ENCODE data around the gene FBXO36. TPM values are rescaled to one million over a fixed set of nuclear protein-coding genes. Genes with fewer than 3 reads are reported as not detected.

The FBXO36 gene
- total and polyA plus RNA-seq, 10 of the 15 experiments (the other 5 are each of a cell fraction or from before 2014, with no cell fraction given): 0.79 to 2.7 (median 1.3) TPM

DNA sequence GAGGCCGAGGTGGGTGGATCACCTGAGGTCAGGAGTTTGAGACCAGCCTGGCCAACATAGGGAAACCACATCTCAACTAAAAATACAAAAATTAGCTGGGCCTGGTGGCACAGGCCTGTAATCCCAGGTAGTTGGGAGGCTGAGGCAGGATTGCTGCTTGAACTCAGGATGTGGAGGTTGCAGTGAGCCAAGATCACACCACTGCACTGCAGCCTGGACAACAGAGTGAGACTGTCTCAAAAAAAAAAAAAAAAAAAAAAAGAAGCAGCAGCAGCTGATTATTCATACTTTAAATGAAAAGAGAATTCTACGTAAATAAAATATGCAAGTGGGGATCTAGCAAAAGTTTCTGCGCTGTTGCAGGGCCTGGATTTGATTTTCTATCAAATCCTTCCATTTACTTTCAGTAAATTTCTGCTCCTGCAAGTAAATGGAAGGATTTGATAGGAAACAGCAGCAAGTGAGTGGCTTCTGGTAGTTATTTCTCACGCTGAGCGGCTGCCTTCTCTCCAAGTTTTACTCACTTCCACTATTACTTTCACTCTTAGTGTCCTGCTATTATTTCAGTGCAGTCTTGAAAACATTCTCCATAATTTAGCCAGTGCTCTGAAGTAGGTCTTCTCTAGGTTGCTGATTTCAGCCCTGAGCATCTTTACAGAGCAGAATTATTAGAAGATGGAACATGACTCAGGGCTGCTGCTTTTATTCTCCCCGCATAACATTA is 78.0 kb downstream of the FBXO36 start (continued):
- TF ChIP-seq RUNX3 (IDR thresholded peaks at IDR 0.05; ENCODE audit: low read length): peak; percentile 53
- TF ChIP-seq NRF1 (conservative IDR thresholded peaks at IDR 0.05; ENCODE audit: low read depth, low read length): no peak
- TF ChIP-seq SREBF1 (IDR thresholded peaks at IDR 0.05; ENCODE audit: low read length): no peak
- TF ChIP-seq ZNF217 (IDR thresholded peaks at IDR 0.05): no peak
- no peak for TF ChIP-seq POU2F2 (IDR thresholded peaks at IDR 0.05; ENCODE audit: borderline replicate concordance, low read depth, low read length)
- no peak for TF ChIP-seq ZBED1 (IDR thresholded peaks at IDR 0.05; ENCODE audit: borderline replicate concordance)
- TF ChIP-seq SREBF2 (IDR thresholded peaks at IDR 0.05; ENCODE audit: low read length): no peak
- TF ChIP-seq, protein P1, sequence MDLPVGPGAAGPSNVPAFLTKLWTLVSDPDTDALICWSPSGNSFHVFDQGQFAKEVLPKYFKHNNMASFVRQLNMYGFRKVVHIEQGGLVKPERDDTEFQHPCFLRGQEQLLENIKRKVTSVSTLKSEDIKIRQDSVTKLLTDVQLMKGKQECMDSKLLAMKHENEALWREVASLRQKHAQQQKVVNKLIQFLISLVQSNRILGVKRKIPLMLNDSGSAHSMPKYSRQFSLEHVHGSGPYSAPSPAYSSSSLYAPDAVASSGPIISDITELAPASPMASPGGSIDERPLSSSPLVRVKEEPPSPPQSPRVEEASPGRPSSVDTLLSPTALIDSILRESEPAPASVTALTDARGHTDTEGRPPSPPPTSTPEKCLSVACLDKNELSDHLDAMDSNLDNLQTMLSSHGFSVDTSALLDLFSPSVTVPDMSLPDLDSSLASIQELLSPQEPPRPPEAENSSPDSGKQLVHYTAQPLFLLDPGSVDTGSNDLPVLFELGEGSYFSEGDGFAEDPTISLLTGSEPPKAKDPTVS (IDR thresholded peaks at IDR 0.05; ENCODE audit: low read depth, low read length): no peak
- TF ChIP-seq, protein P2, sequence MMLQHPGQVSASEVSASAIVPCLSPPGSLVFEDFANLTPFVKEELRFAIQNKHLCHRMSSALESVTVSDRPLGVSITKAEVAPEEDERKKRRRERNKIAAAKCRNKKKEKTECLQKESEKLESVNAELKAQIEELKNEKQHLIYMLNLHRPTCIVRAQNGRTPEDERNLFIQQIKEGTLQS (IDR thresholded peaks at IDR 0.05; ENCODE audit: borderline replicate concordance, extremely low read depth, low read depth, low read length): no peak
- TF ChIP-seq, protein P3, sequence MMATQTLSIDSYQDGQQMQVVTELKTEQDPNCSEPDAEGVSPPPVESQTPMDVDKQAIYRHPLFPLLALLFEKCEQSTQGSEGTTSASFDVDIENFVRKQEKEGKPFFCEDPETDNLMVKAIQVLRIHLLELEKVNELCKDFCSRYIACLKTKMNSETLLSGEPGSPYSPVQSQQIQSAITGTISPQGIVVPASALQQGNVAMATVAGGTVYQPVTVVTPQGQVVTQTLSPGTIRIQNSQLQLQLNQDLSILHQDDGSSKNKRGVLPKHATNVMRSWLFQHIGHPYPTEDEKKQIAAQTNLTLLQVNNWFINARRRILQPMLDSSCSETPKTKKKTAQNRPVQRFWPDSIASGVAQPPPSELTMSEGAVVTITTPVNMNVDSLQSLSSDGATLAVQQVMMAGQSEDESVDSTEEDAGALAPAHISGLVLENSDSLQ (IDR thresholded peaks at IDR 0.05): no peak
- TF ChIP-seq DPF2 (IDR thresholded peaks at IDR 0.05): peak; percentile 84
- TF ChIP-seq MXI1 (IDR thresholded peaks at IDR 0.05; ENCODE audit: low read depth, low read length): no peak
- TF ChIP-seq HDGF (IDR thresholded peaks at IDR 0.05): 0 out of 2 replicates have a peak, but pooled peaks have one; percentile 19
- no peak for TF ChIP-seq TBL1XR1 (IDR thresholded peaks at IDR 0.05; ENCODE audit: low read depth, low read length)
- TF ChIP-seq, protein P4, sequence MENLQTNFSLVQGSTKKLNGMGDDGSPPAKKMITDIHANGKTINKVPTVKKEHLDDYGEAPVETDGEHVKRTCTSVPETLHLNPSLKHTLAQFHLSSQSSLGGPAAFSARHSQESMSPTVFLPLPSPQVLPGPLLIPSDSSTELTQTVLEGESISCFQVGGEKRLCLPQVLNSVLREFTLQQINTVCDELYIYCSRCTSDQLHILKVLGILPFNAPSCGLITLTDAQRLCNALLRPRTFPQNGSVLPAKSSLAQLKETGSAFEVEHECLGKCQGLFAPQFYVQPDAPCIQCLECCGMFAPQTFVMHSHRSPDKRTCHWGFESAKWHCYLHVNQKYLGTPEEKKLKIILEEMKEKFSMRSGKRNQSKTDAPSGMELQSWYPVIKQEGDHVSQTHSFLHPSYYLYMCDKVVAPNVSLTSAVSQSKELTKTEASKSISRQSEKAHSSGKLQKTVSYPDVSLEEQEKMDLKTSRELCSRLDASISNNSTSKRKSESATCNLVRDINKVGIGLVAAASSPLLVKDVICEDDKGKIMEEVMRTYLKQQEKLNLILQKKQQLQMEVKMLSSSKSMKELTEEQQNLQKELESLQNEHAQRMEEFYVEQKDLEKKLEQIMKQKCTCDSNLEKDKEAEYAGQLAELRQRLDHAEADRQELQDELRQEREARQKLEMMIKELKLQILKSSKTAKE (IDR thresholded peaks at IDR 0.05; ENCODE audit: low read depth, poor library complexity, severe bottlenecking): peak; percentile 52
- no peak; the same call in none of the 2 replicates for TF ChIP-seq ZNF384 (IDR thresholded peaks at IDR 0.05; ENCODE audit: borderline replicate concordance, low read depth, low read length)
- no peak for TF ChIP-seq POLR2AphosphoS5 (IDR thresholded peaks at IDR 0.05; ENCODE audit: low read length)
- TF ChIP-seq FOXM1 (IDR thresholded peaks at IDR 0.05; ENCODE audit: low read depth, low read length): peak; percentile 58; the same call in 1 of the 2 replicates
- no peak for TF ChIP-seq RAD51 (IDR thresholded peaks at IDR 0.05)
- no peak for TF ChIP-seq RCOR1 (conservative IDR thresholded peaks at IDR 0.05; ENCODE audit: low read depth, low read length)
- no peak for TF ChIP-seq SUZ12 (IDR thresholded peaks at IDR 0.05; ENCODE audit: unreplicated experiment)
- TF ChIP-seq, protein P5, sequence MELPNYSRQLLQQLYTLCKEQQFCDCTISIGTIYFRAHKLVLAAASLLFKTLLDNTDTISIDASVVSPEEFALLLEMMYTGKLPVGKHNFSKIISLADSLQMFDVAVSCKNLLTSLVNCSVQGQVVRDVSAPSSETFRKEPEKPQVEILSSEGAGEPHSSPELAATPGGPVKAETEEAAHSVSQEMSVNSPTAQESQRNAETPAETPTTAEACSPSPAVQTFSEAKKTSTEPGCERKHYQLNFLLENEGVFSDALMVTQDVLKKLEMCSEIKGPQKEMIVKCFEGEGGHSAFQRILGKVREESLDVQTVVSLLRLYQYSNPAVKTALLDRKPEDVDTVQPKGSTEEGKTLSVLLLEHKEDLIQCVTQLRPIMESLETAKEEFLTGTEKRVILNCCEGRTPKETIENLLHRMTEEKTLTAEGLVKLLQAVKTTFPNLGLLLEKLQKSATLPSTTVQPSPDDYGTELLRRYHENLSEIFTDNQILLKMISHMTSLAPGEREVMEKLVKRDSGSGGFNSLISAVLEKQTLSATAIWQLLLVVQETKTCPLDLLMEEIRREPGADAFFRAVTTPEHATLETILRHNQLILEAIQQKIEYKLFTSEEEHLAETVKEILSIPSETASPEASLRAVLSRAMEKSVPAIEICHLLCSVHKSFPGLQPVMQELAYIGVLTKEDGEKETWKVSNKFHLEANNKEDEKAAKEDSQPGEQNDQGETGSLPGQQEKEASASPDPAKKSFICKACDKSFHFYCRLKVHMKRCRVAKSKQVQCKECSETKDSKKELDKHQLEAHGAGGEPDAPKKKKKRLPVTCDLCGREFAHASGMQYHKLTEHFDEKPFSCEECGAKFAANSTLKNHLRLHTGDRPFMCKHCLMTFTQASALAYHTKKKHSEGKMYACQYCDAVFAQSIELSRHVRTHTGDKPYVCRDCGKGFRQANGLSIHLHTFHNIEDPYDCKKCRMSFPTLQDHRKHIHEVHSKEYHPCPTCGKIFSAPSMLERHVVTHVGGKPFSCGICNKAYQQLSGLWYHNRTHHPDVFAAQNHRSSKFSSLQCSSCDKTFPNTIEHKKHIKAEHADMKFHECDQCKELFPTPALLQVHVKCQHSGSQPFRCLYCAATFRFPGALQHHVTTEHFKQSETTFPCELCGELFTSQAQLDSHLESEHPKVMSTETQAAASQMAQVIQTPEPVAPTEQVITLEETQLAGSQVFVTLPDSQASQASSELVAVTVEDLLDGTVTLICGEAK (IDR thresholded peaks at IDR 0.05; ENCODE audit: borderline replicate concordance): no peak

Measured in GM12878 (cell line).